ENCODE results near the gene MOSPD3. TPM values are rescaled to one million over a fixed set of nuclear protein-coding genes. Genes with fewer than 3 reads are reported as not detected.

Gene MOSPD3
- total RNA-seq, 2 experiments from 2014 or later = 10.4 to 12.0 TPM

DNA sequence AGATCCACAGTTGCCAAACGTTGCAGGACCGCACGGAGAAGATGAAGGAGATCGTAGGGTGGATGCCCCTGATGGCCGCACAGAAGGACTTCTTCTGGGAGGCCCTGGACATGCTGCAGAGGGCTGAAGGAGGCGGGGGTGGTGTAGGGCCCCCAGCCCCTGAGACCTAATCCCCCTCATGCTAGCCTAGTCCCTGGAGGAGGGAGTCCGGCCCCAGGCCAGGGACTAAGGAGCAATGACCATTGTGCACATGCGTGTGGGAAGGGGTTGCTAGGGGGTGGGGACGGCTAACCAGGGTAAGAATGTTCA lies 11.7 kb upstream of the MOSPD3 start:
- Histone ChIP-seq H3K4me1 (ENCODE audit: insufficient read depth, low read length, poor library complexity, severe bottlenecking) (peaks cover 13% of the 10 kb centered on the region), H3K79me2 (ENCODE audit: insufficient read depth, low read depth, low read length) (no peaks in the 10 kb centered on the region), H4K20me1 (ENCODE audit: insufficient read depth, low read length) (no peaks in the 10 kb centered on the region), H3K9me2 (ENCODE audit: insufficient read depth, low read length) (no peaks in the 10 kb centered on the region), H3K4me2 (ENCODE audit: low read length) (no peak overlapping the region), H2AFZ (ENCODE audit: low read length) (no peak overlapping the region), H3K36me3 (ENCODE audit: insufficient read depth, low read length) (no peaks in the 10 kb centered on the region), H3K4me3 (ENCODE audit: low read depth, low read length, poor library complexity, severe bottlenecking) (no peak overlapping the region), H3K9me3 (ENCODE audit: low read length) (no peaks in the 10 kb centered on the region), H3K27ac (ENCODE audit: low read depth, low read length, poor library complexity, severe bottlenecking) (no peak overlapping the region)
- ChIA-PET POLR2A (no interaction called here), CTCF (ENCODE audit: unreplicated experiment) (no interaction called here)
- no TSS peak for BruUV-seq (replicated peaks)
- no peak for DNase-seq (ENCODE audit: low spot score)
- TF ChIP-seq, protein P1, sequence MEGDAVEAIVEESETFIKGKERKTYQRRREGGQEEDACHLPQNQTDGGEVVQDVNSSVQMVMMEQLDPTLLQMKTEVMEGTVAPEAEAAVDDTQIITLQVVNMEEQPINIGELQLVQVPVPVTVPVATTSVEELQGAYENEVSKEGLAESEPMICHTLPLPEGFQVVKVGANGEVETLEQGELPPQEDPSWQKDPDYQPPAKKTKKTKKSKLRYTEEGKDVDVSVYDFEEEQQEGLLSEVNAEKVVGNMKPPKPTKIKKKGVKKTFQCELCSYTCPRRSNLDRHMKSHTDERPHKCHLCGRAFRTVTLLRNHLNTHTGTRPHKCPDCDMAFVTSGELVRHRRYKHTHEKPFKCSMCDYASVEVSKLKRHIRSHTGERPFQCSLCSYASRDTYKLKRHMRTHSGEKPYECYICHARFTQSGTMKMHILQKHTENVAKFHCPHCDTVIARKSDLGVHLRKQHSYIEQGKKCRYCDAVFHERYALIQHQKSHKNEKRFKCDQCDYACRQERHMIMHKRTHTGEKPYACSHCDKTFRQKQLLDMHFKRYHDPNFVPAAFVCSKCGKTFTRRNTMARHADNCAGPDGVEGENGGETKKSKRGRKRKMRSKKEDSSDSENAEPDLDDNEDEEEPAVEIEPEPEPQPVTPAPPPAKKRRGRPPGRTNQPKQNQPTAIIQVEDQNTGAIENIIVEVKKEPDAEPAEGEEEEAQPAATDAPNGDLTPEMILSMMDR (conservative IDR thresholded peaks at IDR 0.05; ENCODE audit: low read length) = peak; percentile 7; the same call in 1 of the 2 replicates
- TF ChIP-seq EZH2phosphoT487 (IDR thresholded peaks at IDR 0.05; ENCODE audit: borderline replicate concordance, low read depth, low read length) = no peak
- intact Hi-C loops (cut with micrococcal nuclease; ENCODE audit: unreplicated experiment) = no loop called here

DNA sequence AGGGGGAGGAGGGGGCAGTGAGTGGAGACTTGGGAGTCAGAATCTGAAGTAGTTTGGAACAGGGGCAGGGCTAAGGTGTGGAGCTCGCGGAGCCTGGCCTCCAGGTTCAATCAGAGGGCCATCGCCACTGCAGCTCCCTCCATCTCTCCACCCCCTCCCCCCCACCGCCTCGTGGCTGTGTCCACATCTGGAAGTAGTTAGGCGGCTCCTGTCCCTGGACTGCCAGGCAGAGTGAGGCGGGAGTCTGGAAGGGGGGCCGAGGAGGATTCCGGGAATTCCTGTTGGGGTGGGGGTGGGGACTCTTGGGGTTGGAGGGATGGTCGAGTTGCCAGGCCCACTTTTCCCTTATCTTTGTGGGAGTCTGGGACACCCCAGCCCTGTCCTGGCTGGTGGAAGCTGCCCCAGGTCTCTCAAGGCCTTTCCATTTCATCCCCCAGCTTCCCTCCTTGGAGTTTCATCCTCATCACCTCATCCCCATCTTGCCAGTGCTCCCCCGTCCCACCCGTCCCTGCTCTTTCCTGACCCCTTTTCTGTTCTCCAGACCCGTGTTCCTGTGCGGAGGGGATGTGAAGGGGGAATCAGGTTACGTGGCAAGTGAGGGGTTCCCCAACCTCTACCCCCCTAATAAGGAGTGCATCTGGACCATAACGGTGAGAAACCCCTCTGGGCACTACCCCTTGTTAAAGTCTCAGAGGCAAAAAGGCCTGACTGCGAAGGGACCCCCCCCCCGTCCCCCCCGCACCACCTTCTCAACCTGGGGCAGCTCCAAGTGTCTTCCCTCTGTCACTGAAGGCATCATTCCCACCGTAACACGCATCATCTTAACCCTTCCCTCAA lies 9.2 kb upstream of the MOSPD3 start:
- intact Hi-C loops (cut with micrococcal nuclease; ENCODE audit: unreplicated experiment) = no loop called here
- CTCF ChIA-PET (ENCODE audit: unreplicated experiment) = interaction anchor here (0.6 to 1.4 kb wide), 3 partner anchors 9 to 23 kb away, joined by 4 to 7 read pairs (median 7); partner anchors contain the start of genes FBXO24 and MOSPD3
- H3K27ac ChIP-seq (ENCODE audit: low read depth, low read length, poor library complexity, severe bottlenecking) = no peak overlapping the region

More for the DNA sequence above, 9.2 kb upstream of the MOSPD3 start:
- no peaks in the 10 kb centered on the region for H3K36me3 ChIP-seq (ENCODE audit: insufficient read depth, low read length)
- peak overlapping the region; percentile 59; the same call in 1 of the 2 replicates for H2AFZ ChIP-seq (ENCODE audit: low read length)
- peak overlapping the region; percentile 76 for H3K4me3 ChIP-seq (ENCODE audit: low read depth, low read length, poor library complexity, severe bottlenecking)
- H3K9me3 ChIP-seq (ENCODE audit: low read length) = no peaks in the 10 kb centered on the region
- peak overlapping the region; percentile 79 for H3K4me2 ChIP-seq (ENCODE audit: low read length)
- no peak for DNase-seq (ENCODE audit: low spot score)
- no TSS peak for BruUV-seq (replicated peaks)
- TF ChIP-seq, protein P1 (conservative IDR thresholded peaks at IDR 0.05; ENCODE audit: low read length) = no peak
- no peak for TF ChIP-seq EZH2phosphoT487 (IDR thresholded peaks at IDR 0.05; ENCODE audit: borderline replicate concordance, low read depth, low read length)
- no peaks in the 10 kb centered on the region for H3K9me2 ChIP-seq (ENCODE audit: insufficient read depth, low read length)
- no peaks in the 10 kb centered on the region for H4K20me1 ChIP-seq (ENCODE audit: insufficient read depth, low read length)
- no peaks in the 10 kb centered on the region for H3K79me2 ChIP-seq (ENCODE audit: insufficient read depth, low read depth, low read length)
- POLR2A ChIA-PET = interaction anchor here (0.6 to 1.9 kb wide), 5 partner anchors 9 to 174 kb away, joined by 3 to 7 read pairs (median 4); partner anchors contain the start of gene MOSPD3
- H3K4me1 ChIP-seq (ENCODE audit: insufficient read depth, low read length, poor library complexity, severe bottlenecking) = peaks cover 13% of the 10 kb centered on the region

Data from OCI-LY7 (cell line).